GM12801 (cell line): Measurements from ENCODE around the gene SEMA6D.

Source experiments
- TF ChIP-seq, protein P1 (sequence below): IDR thresholded peaks from one replicate; pipeline ENCODE4 v1.5.1; 2011; ENCODE audit warnings: control low read depth; ENCODE audit not compliant: insufficient read length; ENCODE audit errors: extremely low read depth

SEMA6D gene

DNA sequence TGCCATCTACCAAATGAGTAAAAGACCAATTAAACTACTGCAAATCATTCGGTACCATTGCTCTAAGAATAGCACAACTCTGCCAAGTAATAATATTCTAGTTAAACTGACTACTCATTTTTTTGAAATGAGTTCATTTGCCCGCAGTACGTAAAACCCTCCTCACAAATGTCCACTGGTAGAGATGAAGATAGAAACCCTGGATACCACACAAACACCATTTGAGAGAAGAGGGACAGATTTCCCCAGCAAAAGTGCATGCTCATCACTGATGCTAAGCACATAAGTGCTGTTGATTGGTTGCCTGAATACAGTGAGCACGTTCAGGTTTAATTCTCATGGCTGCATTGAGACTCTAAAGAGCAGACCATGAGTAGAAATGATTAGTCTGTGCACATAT lies 34.6 kb upstream of the SEMA6D start:
- TF ChIP-seq, protein P1, sequence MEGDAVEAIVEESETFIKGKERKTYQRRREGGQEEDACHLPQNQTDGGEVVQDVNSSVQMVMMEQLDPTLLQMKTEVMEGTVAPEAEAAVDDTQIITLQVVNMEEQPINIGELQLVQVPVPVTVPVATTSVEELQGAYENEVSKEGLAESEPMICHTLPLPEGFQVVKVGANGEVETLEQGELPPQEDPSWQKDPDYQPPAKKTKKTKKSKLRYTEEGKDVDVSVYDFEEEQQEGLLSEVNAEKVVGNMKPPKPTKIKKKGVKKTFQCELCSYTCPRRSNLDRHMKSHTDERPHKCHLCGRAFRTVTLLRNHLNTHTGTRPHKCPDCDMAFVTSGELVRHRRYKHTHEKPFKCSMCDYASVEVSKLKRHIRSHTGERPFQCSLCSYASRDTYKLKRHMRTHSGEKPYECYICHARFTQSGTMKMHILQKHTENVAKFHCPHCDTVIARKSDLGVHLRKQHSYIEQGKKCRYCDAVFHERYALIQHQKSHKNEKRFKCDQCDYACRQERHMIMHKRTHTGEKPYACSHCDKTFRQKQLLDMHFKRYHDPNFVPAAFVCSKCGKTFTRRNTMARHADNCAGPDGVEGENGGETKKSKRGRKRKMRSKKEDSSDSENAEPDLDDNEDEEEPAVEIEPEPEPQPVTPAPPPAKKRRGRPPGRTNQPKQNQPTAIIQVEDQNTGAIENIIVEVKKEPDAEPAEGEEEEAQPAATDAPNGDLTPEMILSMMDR: no peak

DNA sequence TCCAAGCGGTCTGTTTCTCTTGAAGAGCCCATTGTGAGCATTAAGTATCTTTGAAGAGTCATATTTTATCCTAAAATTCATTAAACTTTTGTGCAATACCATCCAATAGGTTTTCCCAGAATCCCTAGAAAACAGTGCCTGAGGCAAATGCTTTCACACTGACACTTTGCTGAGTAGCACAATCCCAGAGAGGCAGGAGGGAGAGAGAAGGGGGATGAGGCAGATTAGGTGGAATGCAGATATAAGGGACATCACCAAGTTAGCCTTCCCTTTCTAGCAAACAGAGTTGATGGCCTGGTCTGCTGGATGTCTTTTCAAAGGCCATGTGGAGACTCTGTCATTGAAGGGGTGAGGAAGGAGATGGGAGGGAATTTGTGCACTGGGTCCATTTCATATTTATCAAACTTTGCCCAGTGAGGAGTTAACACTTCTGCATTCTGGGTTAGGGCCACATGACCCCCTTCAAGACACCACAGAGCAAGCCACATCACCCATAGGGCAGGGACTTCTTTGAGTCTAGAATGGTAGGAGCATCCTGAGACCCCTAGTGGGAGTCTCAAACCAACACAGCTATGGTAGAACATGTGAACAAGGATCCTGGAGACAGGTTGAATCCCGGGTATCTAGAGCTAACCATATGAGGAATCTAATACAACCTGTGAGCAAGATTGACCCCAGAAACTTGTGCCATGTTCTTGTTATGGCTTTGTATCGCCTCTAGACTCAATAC lies 32.0 kb upstream of the SEMA6D start:
- TF ChIP-seq, protein P1: no peak

DNA sequence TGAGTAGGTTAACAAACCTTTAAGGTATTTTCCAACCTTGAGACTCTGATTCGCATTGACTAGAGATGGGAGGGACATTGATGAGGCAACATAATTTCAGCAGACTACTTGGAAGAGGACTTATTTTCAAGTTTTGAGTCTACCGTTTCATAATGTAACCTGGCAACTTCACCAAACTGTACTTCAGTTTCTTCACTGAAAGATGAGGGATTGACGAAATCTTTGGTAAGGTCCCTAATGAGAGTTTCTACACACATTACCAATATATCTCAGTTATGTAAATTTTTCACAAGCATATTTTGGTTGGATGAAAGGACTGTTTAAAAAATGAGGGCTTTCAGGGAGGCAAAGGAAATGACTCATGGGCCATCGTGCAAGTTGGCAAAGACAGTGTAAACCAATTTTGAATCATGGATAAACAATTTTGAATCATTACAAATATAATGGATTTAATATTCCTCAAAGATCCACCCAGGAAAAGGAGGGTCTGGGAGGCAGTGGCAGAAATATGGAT lies 28.7 kb upstream of the SEMA6D start:
- TF ChIP-seq, protein P1: no peak

DNA sequence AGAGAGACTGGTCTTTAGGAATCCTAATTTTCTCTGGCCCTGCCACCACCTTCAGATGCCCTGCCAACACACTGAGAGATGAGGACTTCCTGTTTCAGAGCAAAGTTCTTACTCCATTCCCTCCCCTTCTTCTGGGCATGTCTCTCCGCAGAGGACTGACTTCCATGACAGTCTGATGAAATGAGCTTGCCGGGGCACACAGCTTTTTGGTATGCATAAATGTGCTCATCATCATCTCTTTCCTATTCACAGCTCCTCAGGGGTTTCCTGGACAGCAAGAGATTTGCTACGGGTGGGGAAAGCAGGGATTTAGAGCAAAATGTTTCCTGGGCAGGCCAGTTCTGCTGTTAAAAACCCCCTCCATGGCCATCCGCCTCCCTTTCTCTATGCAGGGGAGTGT lies 27.6 kb upstream of the SEMA6D start:
- TF ChIP-seq, protein P1: no peak

DNA sequence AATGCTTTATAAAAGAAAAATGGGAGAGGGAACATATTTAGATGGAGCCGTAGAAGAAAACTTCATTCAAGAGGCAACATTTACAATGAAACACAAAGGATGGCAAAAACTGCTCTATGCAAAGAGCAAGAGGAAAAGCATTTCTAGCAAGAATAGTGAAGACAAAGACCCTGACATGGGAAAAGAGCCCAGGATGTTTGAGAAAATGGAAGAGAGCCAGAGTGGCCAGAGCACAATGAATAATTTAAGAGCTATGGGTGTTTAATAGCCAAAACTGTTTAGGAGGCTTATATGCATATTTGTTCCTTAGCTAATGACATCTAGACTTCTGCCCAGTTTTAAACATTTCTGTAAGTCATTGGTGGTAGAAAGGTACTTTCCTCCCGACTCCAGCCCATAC lies 25.4 kb upstream of the SEMA6D start:
- TF ChIP-seq, protein P1: no peak

DNA sequence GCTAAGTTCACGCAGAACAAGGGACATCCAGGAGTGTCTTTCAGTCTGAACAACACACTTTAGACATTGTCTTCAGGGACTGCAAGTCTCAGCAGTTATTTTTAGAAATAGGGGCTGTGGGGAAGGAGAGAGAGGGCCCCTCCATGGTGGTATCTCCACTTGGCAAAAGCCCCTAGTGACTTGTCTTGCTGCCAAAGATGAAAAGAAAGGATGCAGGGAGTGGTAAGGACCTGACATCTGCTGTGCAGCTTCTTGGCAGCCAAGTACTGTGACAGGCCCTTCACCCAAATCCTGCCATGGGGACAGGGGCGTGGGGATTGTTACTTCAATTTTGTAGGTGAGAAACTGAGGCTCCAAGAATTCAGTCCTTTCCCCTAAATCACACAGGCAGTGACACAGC lies 21.0 kb upstream of the SEMA6D start:
- TF ChIP-seq, protein P1: no peak

DNA sequence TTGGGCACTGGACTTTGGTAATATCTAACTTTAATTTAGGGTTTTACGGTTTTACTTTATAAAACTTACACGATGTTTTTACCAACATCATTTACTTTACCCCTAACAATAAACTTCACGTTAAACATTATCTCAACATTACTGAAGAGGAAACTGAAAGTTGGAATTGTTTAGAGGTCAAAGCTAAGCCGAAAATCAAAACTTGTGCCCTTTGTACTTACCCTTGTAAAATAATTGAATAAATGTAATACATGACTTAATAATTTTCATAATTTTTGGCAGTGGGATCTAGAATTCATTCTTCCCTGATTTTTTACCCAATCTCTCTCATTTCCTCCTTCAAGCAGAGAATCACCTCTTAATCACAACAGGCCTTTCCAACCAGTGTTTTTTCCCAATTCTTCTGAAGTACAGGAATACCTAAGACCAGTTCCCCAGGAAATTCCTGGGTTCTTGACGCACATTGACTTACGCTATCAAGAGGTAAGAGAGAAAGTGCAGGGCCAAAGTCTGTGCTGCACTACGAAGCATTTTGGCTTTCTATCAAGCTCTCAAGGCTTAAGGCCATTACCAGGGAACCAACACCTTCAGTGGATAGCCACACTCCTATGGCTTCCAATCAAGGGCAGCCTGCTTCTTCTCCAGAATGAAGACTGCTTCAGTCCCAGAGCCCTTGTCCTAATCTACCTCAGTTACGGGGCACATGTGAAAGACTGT lies 11.9 kb upstream of the SEMA6D start:
- TF ChIP-seq, protein P1: no peak
